GM23338 (cell line): ENCODE data around the gene TAS2R19.

Experiments used
- CTCF ChIP-seq, 2 experiments: fragments of 200-600 bp in 1 of 2; sonication (generic) in 1 of 2; conservative IDR thresholded peaks; 2 replicates each; pipeline versions ENCODE4 v1.5.1 to v1.6.1; 2016 to 2017; ENCODE audit warnings: antibody characterized with exemption in 2 of 2, low read depth in 2 of 2, mild to moderate bottlenecking in 2 of 2, moderate library complexity in 1 of 2
- JUNB ChIP-seq: IDR thresholded peaks from one replicate; pipeline ENCODE4 v1.6.1; 2016; ENCODE audit warnings: antibody characterized with exemption; ENCODE audit not compliant: unreplicated experiment
- POLR2AphosphoS5 ChIP-seq: IDR thresholded peaks from 2 replicates; pipeline ENCODE4 v1.6.1; 2016; ENCODE audit warnings: antibody characterized with exemption, low read depth

GRCh38 chr12:10998204-10998603 is 24.2 kb downstream of the TAS2R19 start, which contains the start of gene TAS2R20:
- TF ChIP-seq CTCF (conservative IDR thresholded peaks at IDR 0.05; ENCODE audit: low read depth in 2 of 2) = no peak
- no peak for TF ChIP-seq POLR2AphosphoS5
- no peak for TF ChIP-seq JUNB
